Astrocyte of the cerebellum (primary cell): Measurements from ENCODE around the gene NCAPG.

Experiments
- DNase-seq: peaks from one replicate; pipeline ENCODE4 v3.0.0-alpha.2; 2011; ENCODE audit warnings: low read depth
- H3K4me3 ChIP-seq: 2 replicates; pipeline ENCODE4 v1.5.1; 2011; ENCODE audit warnings: mild to moderate bottlenecking, low read depth, low read length, moderate library complexity
- in situ Hi-C: cut with HindIII; loops from 2 replicates; pipeline ENCODE4 v1.10.0; 2017; ENCODE audit warnings: low sequenced_read_pairs
- TF ChIP-seq, protein P1 (sequence below): IDR thresholded peaks from 2 replicates; pipeline ENCODE4 v1.5.1; 2012; ENCODE audit warnings: low read length, low read depth, moderate library complexity, mild to moderate bottlenecking; ENCODE audit errors: missing control alignments

Gene NCAPG

DNA sequence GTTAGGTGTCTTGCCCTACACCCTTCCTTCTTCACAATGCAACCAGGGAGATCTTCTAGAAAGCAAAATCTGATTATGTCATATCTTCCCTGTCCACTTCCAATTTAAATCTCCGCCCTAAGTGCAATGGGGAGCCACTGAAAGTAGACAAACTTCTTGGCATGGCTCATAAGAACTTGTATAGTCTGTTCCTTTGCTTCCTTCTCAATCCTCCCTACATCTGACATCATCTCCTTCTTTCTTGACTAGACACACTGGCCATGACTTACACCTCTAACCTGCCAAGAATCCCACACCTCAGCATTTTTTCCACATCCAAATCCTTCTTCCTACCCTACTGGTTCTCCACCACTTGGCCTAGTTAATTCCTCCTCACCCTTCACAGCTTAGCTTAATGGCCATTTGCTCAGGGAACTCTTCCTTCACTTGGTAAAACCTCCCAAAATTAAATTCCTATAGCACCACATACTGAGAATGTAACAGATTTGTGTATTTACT lies 55.1 kb downstream of the NCAPG start:
- DNase-seq: no peak
- no peak overlapping the region for H3K4me3 ChIP-seq
- in situ Hi-C loops: no loop called here
- TF ChIP-seq, protein P1, sequence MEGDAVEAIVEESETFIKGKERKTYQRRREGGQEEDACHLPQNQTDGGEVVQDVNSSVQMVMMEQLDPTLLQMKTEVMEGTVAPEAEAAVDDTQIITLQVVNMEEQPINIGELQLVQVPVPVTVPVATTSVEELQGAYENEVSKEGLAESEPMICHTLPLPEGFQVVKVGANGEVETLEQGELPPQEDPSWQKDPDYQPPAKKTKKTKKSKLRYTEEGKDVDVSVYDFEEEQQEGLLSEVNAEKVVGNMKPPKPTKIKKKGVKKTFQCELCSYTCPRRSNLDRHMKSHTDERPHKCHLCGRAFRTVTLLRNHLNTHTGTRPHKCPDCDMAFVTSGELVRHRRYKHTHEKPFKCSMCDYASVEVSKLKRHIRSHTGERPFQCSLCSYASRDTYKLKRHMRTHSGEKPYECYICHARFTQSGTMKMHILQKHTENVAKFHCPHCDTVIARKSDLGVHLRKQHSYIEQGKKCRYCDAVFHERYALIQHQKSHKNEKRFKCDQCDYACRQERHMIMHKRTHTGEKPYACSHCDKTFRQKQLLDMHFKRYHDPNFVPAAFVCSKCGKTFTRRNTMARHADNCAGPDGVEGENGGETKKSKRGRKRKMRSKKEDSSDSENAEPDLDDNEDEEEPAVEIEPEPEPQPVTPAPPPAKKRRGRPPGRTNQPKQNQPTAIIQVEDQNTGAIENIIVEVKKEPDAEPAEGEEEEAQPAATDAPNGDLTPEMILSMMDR: no peak

- TF ChIP-seq, protein P1: no peak
- H3K4me3 ChIP-seq: no peak overlapping the region
- in situ Hi-C loops: no loop called here
- DNase-seq: no peak
Observed at GRCh38 chr4:17866810-17867209, 56.0 kb downstream of the NCAPG start.

GRCh38 chr4:17867276-17867675 lies 56.5 kb downstream of the NCAPG start:
- DNase-seq: no peak
- TF ChIP-seq, protein P1: no peak
- in situ Hi-C loops: no loop called here
- H3K4me3 ChIP-seq: no peak overlapping the region

DNA sequence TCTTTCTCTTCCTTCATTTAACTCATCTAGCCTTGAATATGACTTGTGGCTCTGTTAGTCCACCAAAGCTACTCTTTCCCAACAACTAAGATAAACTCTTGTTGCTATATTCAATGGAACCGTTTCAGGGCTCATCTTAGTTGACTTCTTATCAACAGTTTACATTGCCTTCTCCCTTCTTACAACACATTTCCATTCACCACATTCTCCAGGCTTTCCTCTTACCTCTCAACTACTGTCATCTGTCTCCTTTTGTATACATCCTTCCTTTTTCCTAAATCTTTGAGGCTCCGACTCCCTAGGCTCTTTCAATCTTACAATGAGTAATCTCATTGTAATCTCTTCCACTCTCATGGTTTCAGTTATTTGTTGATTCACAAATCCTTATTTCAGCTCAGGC lies 58.5 kb downstream of the NCAPG start:
- in situ Hi-C loops: no loop called here
- TF ChIP-seq, protein P1: no peak
- DNase-seq: no peak
- H3K4me3 ChIP-seq: no peak overlapping the region

- no peak overlapping the region for H3K4me3 ChIP-seq
- TF ChIP-seq, protein P1: no peak
- in situ Hi-C loops: no loop called here
- DNase-seq: no peak
Observed at GRCh38 chr4:17875402-17876070, 64.8 kb downstream of the NCAPG start.

DNA sequence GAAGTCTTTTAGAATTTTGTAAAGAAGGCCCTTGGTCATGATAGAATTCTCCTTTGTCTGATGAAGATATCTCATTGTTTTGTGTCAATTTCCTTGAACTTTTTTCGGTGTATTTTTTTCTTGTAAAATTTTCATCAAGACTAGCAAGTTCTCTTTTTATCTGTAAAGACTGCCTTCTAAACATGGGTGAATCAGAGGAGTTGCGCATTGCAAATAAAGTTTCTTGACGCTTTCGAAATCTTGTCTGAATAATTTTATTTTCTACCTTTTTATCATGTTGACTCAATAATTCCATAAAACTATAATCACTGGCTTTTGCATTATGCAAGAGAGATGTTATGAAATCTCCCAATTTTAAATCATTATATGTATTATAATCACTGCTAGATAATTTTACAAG lies 66.2 kb downstream of the NCAPG start:
- no peak for DNase-seq
- TF ChIP-seq, protein P1: no peak
- in situ Hi-C loops: no loop called here
- no peak overlapping the region for H3K4me3 ChIP-seq
